Dendritic cell treated with granulocyte-macrophage colony-stimulating factor and Interleukin-4, amounts not matched to agents 40 ng/mL and 50 ng/mL, for 4 days (primary cell): Measurements from ENCODE around the gene ZMYND19.

Source experiments
- H3K27ac Mint-ChIP-seq: one replicate; pipeline ENCODE4 v1.8.0; 2022; ENCODE audit warnings: mild to moderate bottlenecking, mixed read lengths
- H3K27me3 Mint-ChIP-seq: one replicate; pipeline ENCODE4 v1.8.0; 2022; ENCODE audit warnings: mild to moderate bottlenecking, mixed read lengths
- H3K36me3 Mint-ChIP-seq: one replicate; pipeline ENCODE4 v1.8.0; 2022; ENCODE audit warnings: low read depth, mixed read lengths
- H3K4me1 Mint-ChIP-seq: one replicate; pipeline ENCODE4 v1.8.0; 2022; ENCODE audit warnings: low read depth, mixed read lengths
- H3K4me3 Mint-ChIP-seq: one replicate; pipeline ENCODE4 v1.8.0; 2022; ENCODE audit warnings: mild to moderate bottlenecking, moderate library complexity, mixed read lengths
- H3K9me3 Mint-ChIP-seq: one replicate; pipeline ENCODE4 v1.8.0; 2022; ENCODE audit warnings: mixed read lengths
- intact Hi-C: fragments of 100-400 bp; cut with micrococcal nuclease; formaldehyde crosslinking; loops from one replicate; pipeline ENCODE4 v1.15.0; 2022

Gene ZMYND19

GRCh38 chr9:137620581-137620980, 30.3 kb upstream of the ZMYND19 start:
- Mint-ChIP-seq H3K36me3 (peaks cover 45% of the 10 kb centered on the region), H3K4me1 (peaks cover 49% of the 10 kb centered on the region), H3K27ac (no peak overlapping the region), H3K4me3 (peak overlapping the region; percentile 13), H3K27me3 (no peaks in the 10 kb centered on the region), H3K9me3 (no peaks in the 10 kb centered on the region)
- intact Hi-C loops: no loop called here

DNA sequence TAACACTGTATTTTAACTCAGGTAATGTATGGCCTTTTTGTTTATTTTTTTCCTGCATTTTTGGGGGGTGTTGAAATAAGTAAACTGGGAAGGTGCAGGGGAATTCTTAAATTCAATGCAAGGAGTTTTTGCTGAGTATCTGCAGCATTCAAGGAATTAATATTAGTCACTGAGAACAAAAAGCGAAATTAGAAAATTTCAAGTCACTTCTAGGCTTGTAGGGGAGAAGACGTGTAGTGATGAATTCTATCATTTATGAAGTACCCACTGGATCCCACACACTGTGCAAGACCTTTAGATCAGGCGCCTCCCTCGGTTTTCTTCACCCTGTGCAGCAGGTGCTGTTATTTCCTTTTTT, 29.7 kb upstream of the ZMYND19 start:
- Mint-ChIP-seq H3K27ac (peak overlapping the region; percentile 81), H3K27me3 (no peaks in the 10 kb centered on the region), H3K9me3 (no peaks in the 10 kb centered on the region), H3K4me1 (peaks cover 44% of the 10 kb centered on the region), H3K4me3 (peak overlapping the region; percentile 86), H3K36me3 (peaks cover 50% of the 10 kb centered on the region)
- intact Hi-C loops: no loop called here

GRCh38 chr9:137619240-137620047, 29.1 kb upstream of the ZMYND19 start:
- no peaks in the 10 kb centered on the region for H3K9me3 Mint-ChIP-seq
- peaks cover 54% of the 10 kb centered on the region for H3K36me3 Mint-ChIP-seq
- peak overlapping the region; percentile 81 for H3K27ac Mint-ChIP-seq
- peaks cover 46% of the 10 kb centered on the region for H3K4me1 Mint-ChIP-seq
- H3K4me3 Mint-ChIP-seq: peak overlapping the region; percentile 86
- no peaks in the 10 kb centered on the region for H3K27me3 Mint-ChIP-seq
- intact Hi-C loops: loop anchor here (2.0 kb wide), 1 partner anchor 41 kb away; the partner anchor contains the start of gene DPH7

DNA sequence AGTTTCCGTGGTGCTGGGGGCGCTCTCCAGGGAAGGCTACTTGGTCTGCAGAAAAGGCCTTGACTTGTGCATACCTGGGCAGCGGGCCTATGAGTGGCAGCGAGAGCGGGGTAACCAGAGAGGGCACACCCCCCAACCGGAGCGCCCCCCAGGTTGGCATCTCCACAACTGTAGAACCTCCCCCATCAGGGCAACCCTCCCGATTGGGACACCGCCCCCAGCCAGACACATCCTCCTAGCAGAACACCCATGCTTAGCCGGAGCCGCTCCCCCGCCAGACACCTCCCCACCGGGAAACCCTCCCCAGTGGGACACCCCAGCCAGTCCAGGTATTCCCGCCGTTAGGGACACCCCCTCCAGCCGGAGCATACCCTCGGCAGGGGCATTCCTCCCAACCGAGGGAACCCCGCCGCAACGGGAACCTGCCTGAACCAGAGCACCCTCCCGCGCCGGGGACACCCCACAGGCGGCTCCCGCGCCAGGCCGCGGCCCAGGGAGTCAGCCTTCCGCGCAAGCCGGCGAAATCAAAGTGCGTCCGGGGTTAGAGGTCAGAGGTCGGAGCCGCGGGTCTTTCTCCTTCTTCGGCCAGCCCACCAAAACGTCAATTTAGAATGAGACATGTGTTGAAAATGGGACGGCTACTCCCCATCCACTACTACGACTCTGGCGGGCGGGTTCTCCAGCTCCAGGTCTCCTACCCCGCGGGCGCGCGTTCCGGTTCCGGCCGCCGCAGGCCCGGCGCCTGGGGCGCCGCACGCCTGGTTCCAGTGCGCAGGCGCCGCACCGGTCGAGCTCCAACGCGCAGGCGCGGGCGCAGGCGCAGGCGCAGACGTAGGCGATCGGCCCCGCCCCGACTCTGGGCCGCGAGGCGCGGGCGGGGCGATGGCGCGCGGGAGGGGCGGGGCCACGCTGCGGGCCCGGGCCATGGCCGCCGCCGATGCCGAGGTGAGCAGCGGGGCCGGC, 28.1 kb upstream of the ZMYND19 start, which contains the start of gene EHMT1:
TSS of gene EHMT1 (plus strand) at position 901 of the 963 bp plus-strand sequence. CDS start at position 925, 24 bp downstream.
- H3K27me3 Mint-ChIP-seq: no peaks in the 10 kb centered on the region
- intact Hi-C loops: loop anchor here (1.0 to 2.0 kb wide), 2 partner anchors 28 to 40 kb away; partner anchors contain the start of genes DPH7 and ZMYND19
- no peaks in the 10 kb centered on the region for H3K9me3 Mint-ChIP-seq
- H3K4me3 Mint-ChIP-seq: peak within 1 kb of the TSS; percentile 86
- H3K36me3 Mint-ChIP-seq: peaks cover 54% of the 10 kb centered on the region
- peak within 1 kb of the TSS; percentile 91 for H3K27ac Mint-ChIP-seq
- H3K4me1 Mint-ChIP-seq: peaks cover 51% of the 10 kb centered on the region

GRCh38 chr9:137615387-137615871, 25.1 kb upstream of the ZMYND19 start:
- no peak overlapping the region for H3K4me3 Mint-ChIP-seq
- H3K27me3 Mint-ChIP-seq: no peaks in the 10 kb centered on the region
- H3K4me1 Mint-ChIP-seq: peaks cover 63% of the 10 kb centered on the region
- H3K36me3 Mint-ChIP-seq: peaks cover 60% of the 10 kb centered on the region
- no peak overlapping the region for H3K27ac Mint-ChIP-seq
- H3K9me3 Mint-ChIP-seq: no peaks in the 10 kb centered on the region
- intact Hi-C loops: no loop called here

GRCh38 chr9:137614631-137615386, 24.5 kb upstream of the ZMYND19 start:
- Mint-ChIP-seq H3K9me3 (no peaks in the 10 kb centered on the region), H3K4me3 (no peak overlapping the region), H3K27me3 (no peaks in the 10 kb centered on the region), H3K27ac (peak overlapping the region; percentile 41), H3K36me3 (peaks cover 66% of the 10 kb centered on the region), H3K4me1 (peaks cover 58% of the 10 kb centered on the region)
- intact Hi-C loops: no loop called here

DNA sequence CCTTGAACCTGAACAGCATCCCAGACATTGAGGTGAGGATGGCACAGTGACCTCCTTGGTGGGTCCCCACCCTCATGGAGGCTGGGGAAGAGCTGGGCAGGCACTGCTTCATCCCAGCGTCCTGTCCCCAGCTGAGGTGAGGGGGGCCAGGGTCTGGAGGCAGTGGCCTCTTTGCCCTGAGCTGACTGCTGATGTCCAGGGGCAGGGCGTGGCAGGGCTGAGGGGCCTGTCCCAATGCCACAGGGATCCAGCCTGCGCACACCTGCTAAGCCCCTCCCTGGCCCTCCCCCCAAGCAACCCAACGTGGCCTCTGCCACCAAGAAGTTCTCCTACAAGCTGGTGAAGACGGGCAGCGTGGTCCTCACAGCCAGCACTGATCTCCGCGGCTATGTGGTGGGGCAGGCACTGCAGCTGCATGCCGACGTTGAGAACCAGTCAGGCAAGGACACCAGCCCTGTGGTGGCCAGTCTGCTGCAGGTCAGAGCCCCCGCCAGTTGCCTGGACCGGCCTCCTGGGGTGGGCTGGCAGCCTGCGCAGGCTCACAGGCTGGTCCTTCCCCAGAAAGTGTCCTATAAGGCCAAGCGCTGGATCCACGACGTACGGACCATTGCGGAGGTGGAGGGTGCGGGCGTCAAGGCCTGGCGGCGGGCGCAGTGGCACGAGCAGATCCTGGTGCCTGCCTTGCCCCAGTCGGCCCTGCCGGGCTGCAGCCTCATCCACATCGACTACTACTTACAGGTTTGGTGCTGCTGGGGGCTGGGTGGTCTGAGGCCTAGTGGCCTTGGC, 23.6 kb upstream of the ZMYND19 start:
- H3K27ac Mint-ChIP-seq: no peak overlapping the region
- H3K4me3 Mint-ChIP-seq: no peak overlapping the region

DNA sequence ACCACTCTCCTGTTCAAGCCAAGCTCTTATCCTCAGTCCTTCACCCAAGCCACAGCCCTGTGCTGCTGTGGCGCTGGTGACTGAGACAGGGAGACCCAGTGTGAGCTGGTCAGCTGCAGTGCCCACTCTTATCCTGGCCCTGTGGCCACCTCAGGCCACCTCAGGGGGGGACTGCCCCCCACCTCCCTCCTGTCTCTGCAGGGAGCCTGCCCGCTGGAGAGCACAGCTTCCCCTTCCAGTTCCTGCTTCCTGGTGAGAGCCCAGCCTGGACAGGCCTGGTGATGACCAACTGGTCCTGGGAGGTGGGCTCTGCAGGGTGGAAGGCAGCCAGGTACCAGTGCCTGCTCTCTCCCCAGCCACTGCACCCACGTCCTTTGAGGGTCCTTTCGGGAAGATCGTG, 22.9 kb upstream of the ZMYND19 start:
- no peaks in the 10 kb centered on the region for H3K27me3 Mint-ChIP-seq
- peak overlapping the region; percentile 63 for H3K27ac Mint-ChIP-seq
- no peaks in the 10 kb centered on the region for H3K9me3 Mint-ChIP-seq
- intact Hi-C loops: no loop called here
- H3K36me3 Mint-ChIP-seq: peaks cover 76% of the 10 kb centered on the region
- H3K4me1 Mint-ChIP-seq: peaks cover 70% of the 10 kb centered on the region
- H3K4me3 Mint-ChIP-seq: no peak overlapping the region

More for the DNA sequence above, 23.6 kb upstream of the ZMYND19 start:
- peaks cover 75% of the 10 kb centered on the region for H3K36me3 Mint-ChIP-seq
- no peaks in the 10 kb centered on the region for H3K9me3 Mint-ChIP-seq
- H3K27me3 Mint-ChIP-seq: no peaks in the 10 kb centered on the region
- H3K4me1 Mint-ChIP-seq: peaks cover 64% of the 10 kb centered on the region
- intact Hi-C loops: no loop called here

DNA sequence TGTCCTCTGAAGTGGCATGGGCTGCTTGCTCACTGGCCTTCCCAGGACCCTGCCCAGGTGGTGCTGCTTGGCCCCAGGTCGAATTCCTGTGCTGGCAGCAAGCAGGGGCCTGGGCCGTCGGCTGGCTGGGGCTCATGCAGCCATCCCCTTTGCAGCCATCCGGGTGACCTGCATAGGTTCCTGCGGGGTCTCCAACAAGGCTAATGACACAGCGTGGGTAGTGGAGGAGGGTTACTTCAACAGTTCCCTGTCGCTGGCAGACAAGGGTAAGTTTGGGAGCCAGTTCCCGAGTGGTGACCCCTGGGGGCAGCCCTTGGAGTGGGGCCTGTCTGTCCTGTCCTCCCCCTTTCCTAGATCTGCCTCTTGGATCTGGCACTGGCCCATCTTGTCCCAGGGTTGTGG, 22.4 kb upstream of the ZMYND19 start:
- no peaks in the 10 kb centered on the region for H3K27me3 Mint-ChIP-seq
- H3K27ac Mint-ChIP-seq: peak overlapping the region; percentile 63
- intact Hi-C loops: no loop called here
- no peak overlapping the region for H3K4me3 Mint-ChIP-seq
- H3K4me1 Mint-ChIP-seq: peaks cover 70% of the 10 kb centered on the region
- no peaks in the 10 kb centered on the region for H3K9me3 Mint-ChIP-seq
- peaks cover 70% of the 10 kb centered on the region for H3K36me3 Mint-ChIP-seq

- no peaks in the 10 kb centered on the region for H3K9me3 Mint-ChIP-seq
- H3K4me3 Mint-ChIP-seq: peak overlapping the region; percentile 50
- peaks cover 63% of the 10 kb centered on the region for H3K36me3 Mint-ChIP-seq
- H3K27me3 Mint-ChIP-seq: no peaks in the 10 kb centered on the region
- H3K27ac Mint-ChIP-seq: peak overlapping the region; percentile 63
- peaks cover 70% of the 10 kb centered on the region for H3K4me1 Mint-ChIP-seq
- intact Hi-C loops: no loop called here
Measured at GRCh38 chr9:137611623-137612609, 21.6 kb upstream of the ZMYND19 start.

GRCh38 chr9:137610944-137611343, 20.6 kb upstream of the ZMYND19 start:
- Mint-ChIP-seq H3K9me3 (no peaks in the 10 kb centered on the region), H3K27me3 (no peaks in the 10 kb centered on the region), H3K4me3 (peak overlapping the region; percentile 20), H3K27ac (peak overlapping the region; percentile 63), H3K4me1 (peaks cover 70% of the 10 kb centered on the region), H3K36me3 (peaks cover 54% of the 10 kb centered on the region)
- intact Hi-C loops: no loop called here
